MCF 10A (cell line): ENCODE measurements around the gene NOD1. TPM values are rescaled to one million over a fixed set of nuclear protein-coding genes. Genes with fewer than 3 reads are reported as not detected.

Experiments used
- BruUV-seq: library from RNA; stranded (reverse); fragments of 400-500 nt; replicated peaks from 2 replicates; lab custom pipeline; 2021; lab: Mats Ljungman, UMichigan
- CTCF ChIA-PET: fragments of 300-600 bp; sonication (Branson Sonifier 250); formaldehyde crosslinking; extraction: SDS; loops from one replicate; lab custom pipeline; 2021; ENCODE audit warnings: antibody characterized with exemption, inconsistent platforms; lab: Yijun Ruan, JAX
- POLR2A ChIA-PET: fragments of 300-600, 350-650 bp; sonication (Branson Sonifier 250); formaldehyde crosslinking; extraction: SDS; loops from one replicate; lab custom pipeline; 2020; ENCODE audit warnings: antibody characterized with exemption, inconsistent platforms; lab: Yijun Ruan, JAX
- DNase-seq: peaks from one replicate; pipeline ENCODE4 v3.0.0-alpha.2; 2018; ENCODE audit not compliant: unreplicated experiment
- H3K27ac Mint-ChIP-seq: one replicate; pipeline ENCODE4 v1.8.0; 2022; ENCODE audit warnings: mild to moderate bottlenecking, low read depth, mixed read lengths; ENCODE audit not compliant: unreplicated experiment
- H3K27me3 Mint-ChIP-seq: one replicate; pipeline ENCODE4 v1.8.0; 2022; ENCODE audit warnings: mixed read lengths; ENCODE audit not compliant: insufficient read depth, unreplicated experiment
- H3K36me3 Mint-ChIP-seq: one replicate; pipeline ENCODE4 v1.8.0; 2022; ENCODE audit warnings: mild to moderate bottlenecking, moderate library complexity, mixed read lengths; ENCODE audit not compliant: insufficient read depth, unreplicated experiment
- H3K4me1 Mint-ChIP-seq: one replicate; pipeline ENCODE4 v1.8.0; 2022; ENCODE audit warnings: mixed read lengths; ENCODE audit not compliant: insufficient read depth, unreplicated experiment
- H3K4me3 Mint-ChIP-seq: one replicate; pipeline ENCODE4 v1.8.0; 2022; ENCODE audit warnings: mild to moderate bottlenecking, moderate library complexity, mixed read lengths; ENCODE audit not compliant: unreplicated experiment
- H3K9me3 Mint-ChIP-seq: one replicate; pipeline ENCODE4 v1.8.0; 2022; ENCODE audit warnings: mixed read lengths; ENCODE audit not compliant: unreplicated experiment
- CTCF ChIP-seq: fragments of 200-600 bp; IDR thresholded peaks from one replicate; pipeline ENCODE4 v1.8.0; 2022; ENCODE audit warnings: antibody characterized with exemption, mild to moderate bottlenecking; ENCODE audit not compliant: unreplicated experiment
- intact Hi-C: fragments of 100-400 bp; cut with micrococcal nuclease; formaldehyde crosslinking; loops from 2 replicates; pipeline ENCODE4 v1.14.1; 2022
- total RNA-seq: library from RNA; stranded (reverse); gene quantifications from 2 replicates; pipeline ENCODE4 v1.2.3, GENCODE V29; 2022

NOD1 gene
- total RNA-seq, 1 experiment from 2014 or later: 3.8 TPM

GRCh38 chr7:30450240-30450982 is 28.2 kb downstream of the NOD1 start:
- no peak for TF ChIP-seq CTCF
- ChIA-PET POLR2A (no interaction called here), CTCF (interaction anchor here (0.8 kb wide), 1 partner anchor 10 kb away, joined by 3 read pairs; no protein-coding TSS in a partner anchor)
- Mint-ChIP-seq H3K27me3 (no peaks in the 10 kb centered on the region), H3K9me3 (no peaks in the 10 kb centered on the region), H3K27ac (no peak overlapping the region), H3K4me3 (no peak overlapping the region), H3K4me1 (no peaks in the 10 kb centered on the region), H3K36me3 (peaks cover 17% of the 10 kb centered on the region)
- intact Hi-C loops: no loop called here
- no TSS peak for BruUV-seq
- DNase-seq: no peak

- no peak for TF ChIP-seq CTCF
- DNase-seq: no peak
- intact Hi-C loops: no loop called here
- BruUV-seq: no TSS peak
- Mint-ChIP-seq H3K4me1 (no peaks in the 10 kb centered on the region), H3K36me3 (peaks cover 20% of the 10 kb centered on the region), H3K9me3 (no peaks in the 10 kb centered on the region), H3K27ac (no peak overlapping the region), H3K4me3 (no peak overlapping the region), H3K27me3 (no peaks in the 10 kb centered on the region)
- CTCF ChIA-PET: interaction anchor here (1.5 kb wide), 1 partner anchor 21 kb away, joined by 7 read pairs; no protein-coding TSS in a partner anchor
- POLR2A ChIA-PET: no interaction called here
These were observed 30.0 kb downstream of the NOD1 start for GRCh38 chr7:30448461-30449189.

- H3K9me3 Mint-ChIP-seq: no peaks in the 10 kb centered on the region
- H3K27ac Mint-ChIP-seq: no peak overlapping the region
- H3K27me3 Mint-ChIP-seq: no peaks in the 10 kb centered on the region
- ChIA-PET CTCF (interaction anchor here (0.5 kb wide), 1 partner anchor 56 kb away, joined by 4 read pairs; no protein-coding TSS in a partner anchor), POLR2A (no interaction called here)
- H3K4me3 Mint-ChIP-seq: no peak overlapping the region
- intact Hi-C loops: no loop called here
- no peaks in the 10 kb centered on the region for H3K4me1 Mint-ChIP-seq
- BruUV-seq: no TSS peak
- peaks cover 20% of the 10 kb centered on the region for H3K36me3 Mint-ChIP-seq
- TF ChIP-seq CTCF: no peak
- no peak for DNase-seq
These were observed 31.1 kb downstream of the NOD1 start for GRCh38 chr7:30447466-30447865.

- no peak for TF ChIP-seq CTCF
- H3K4me1 Mint-ChIP-seq: no peaks in the 10 kb centered on the region
- intact Hi-C loops: no loop called here
- DNase-seq: no peak
- CTCF ChIA-PET: no interaction called here
- POLR2A ChIA-PET: no interaction called here
- no peaks in the 10 kb centered on the region for H3K27me3 Mint-ChIP-seq
- H3K4me3 Mint-ChIP-seq: no peak overlapping the region
- peaks cover 14% of the 10 kb centered on the region for H3K36me3 Mint-ChIP-seq
- no TSS peak for BruUV-seq
- no peaks in the 10 kb centered on the region for H3K9me3 Mint-ChIP-seq
- no peak overlapping the region for H3K27ac Mint-ChIP-seq
These were observed 32.3 kb downstream of the NOD1 start for GRCh38 chr7:30446266-30446665.
